ENCODE results near the gene EIF2B4. TPM values are rescaled to one million over a fixed set of nuclear protein-coding genes. Genes with fewer than 3 reads are reported as not detected.

The EIF2B4 gene
- total and polyA plus RNA-seq, 9 of the 15 experiments (the other 6 are each of a cell fraction or from before 2014, with no cell fraction given) = 29.7 to 80.3 (median 58.9) TPM

- TF ChIP-seq STAT6 (CRISPR knock-in tag; IDR thresholded peaks at IDR 0.05) = 0 out of 2 replicates have a peak, but pooled peaks have one; percentile 29
- TF ChIP-seq NR4A1 (CRISPR knock-in tag; IDR thresholded peaks at IDR 0.05) = 0 out of 2 replicates have a peak, but pooled peaks have one; percentile 88
- 0 out of 2 replicates have a peak, but pooled peaks have one; percentile 47 for TF ChIP-seq NR4A1 (tag; IDR thresholded peaks at IDR 0.05)
- peak; percentile 90 for TF ChIP-seq ZNF395 (CRISPR knock-in tag; IDR thresholded peaks at IDR 0.05)
- peak; percentile 83 for TF ChIP-seq TBP (optimal IDR thresholded peaks at IDR 0.05; ENCODE audit: low read depth, low read length)
- peak; percentile 46 to 89; a peak in 2 of 4 replicates for TF ChIP-seq UBTF (IDR thresholded peaks at IDR 0.05; ENCODE audit: borderline replicate concordance in 1 of 2, low read depth in 2 of 2, low read length in 2 of 2)
- no peak; the same call in none of the 2 replicates for TF ChIP-seq ZFX (CRISPR knock-in tag; IDR thresholded peaks at IDR 0.05)
- no peak for TF ChIP-seq ZNF165 (CRISPR knock-in tag; IDR thresholded peaks at IDR 0.05; ENCODE audit: borderline replicate concordance)
- peak; percentile 92 for TF ChIP-seq CCNT2 (IDR thresholded peaks at IDR 0.05; ENCODE audit: borderline replicate concordance, extremely low read depth, insufficient read length, low read depth, low read length)
- no peak for TF ChIP-seq EHMT2 (IDR thresholded peaks at IDR 0.05)
- TF ChIP-seq ZNF507 (tag; conservative IDR thresholded peaks at IDR 0.05) = no peak
- no peak for TF ChIP-seq ZNF253 (CRISPR knock-in tag; conservative IDR thresholded peaks at IDR 0.05)
- peak; percentile 34 to 80; a peak in 1 of 4 replicates for TF ChIP-seq NONO (IDR thresholded peaks at IDR 0.05; ENCODE audit: low read depth in 2 of 2, low read length in 1 of 2)
- TF ChIP-seq SIRT6 (IDR thresholded peaks at IDR 0.05; ENCODE audit: low read depth, low read length) = no peak
- TF ChIP-seq ZNF785 (CRISPR knock-in tag; IDR thresholded peaks at IDR 0.05) = no peak
- no peak for TF ChIP-seq ZNF830 (CRISPR knock-in tag; IDR thresholded peaks at IDR 0.05)
- TF ChIP-seq SMAD3 (CRISPR knock-in tag; conservative IDR thresholded peaks at IDR 0.05) = 0 out of 2 replicates have a peak, but pooled peaks have one; percentile 22
- peak; percentile 79 for TF ChIP-seq RB1 (IDR thresholded peaks at IDR 0.05; ENCODE audit: low read depth)
- TF ChIP-seq ZNF766 (CRISPR knock-in tag; conservative IDR thresholded peaks at IDR 0.05) = peak; percentile 82
- TF ChIP-seq NFYB (IDR thresholded peaks at IDR 0.05; ENCODE audit: extremely low read depth, insufficient read length) = no peak
- peak; percentile 36; the same call in 1 of the 2 replicates for TF ChIP-seq ZNF644 (tag; IDR thresholded peaks at IDR 0.05; ENCODE audit: low read depth)
- no peak for TF ChIP-seq HNRNPK (IDR thresholded peaks at IDR 0.05; ENCODE audit: low read depth, low read length, poor library complexity, severe bottlenecking)
These were observed at the start of gene EIF2B4, which contains the start of gene SNX17 (continued) for GRCh38 chr2:27370026-27370815.

Measured in K562 (cell line).